ENCODE data around the gene PRDM10. TPM values are rescaled to one million over a fixed set of nuclear protein-coding genes. Genes with fewer than 3 reads are reported as not detected.
A peak's percentile ranks its signal among the peaks of the same experiment; 100 is the strongest.

Gene PRDM10
- total RNA-seq, 1 experiment from 2014 or later, result 7.7 TPM

GRCh38 chr11:129938764-129939163 lies 63.9 kb downstream of the PRDM10 start:
- peak overlapping the region; percentile 6 for H2BK12ac ChIP-seq (ENCODE audit: insufficient read length, low read depth, low read length)
- no CpG with 5 or more reads among the region's 5 CpGs for WGBS (ENCODE audit: extremely low coverage, insufficient read length, low lambda C conversion rate)

More at GRCh38 chr11:129938764-129939163, 63.9 kb downstream of the PRDM10 start:
- no peaks in the 10 kb centered on the region for H4K20me1 ChIP-seq (ENCODE audit: control insufficient read depth, insufficient read depth, insufficient read length)
- no peak overlapping the region for H3K4me2 ChIP-seq (ENCODE audit: insufficient read depth, insufficient read length, low read length)
- peaks cover 9% of the 10 kb centered on the region for H3K4me1 ChIP-seq (ENCODE audit: insufficient read depth, low read length)
- no peak overlapping the region for H4K5ac ChIP-seq (ENCODE audit: insufficient read length, low read depth, low read length)
- no peak overlapping the region for H2AFZ ChIP-seq (ENCODE audit: low read length)
- no peak overlapping the region for H3T11ph ChIP-seq (ENCODE audit: low read length)
- no peak overlapping the region for H2BK120ac ChIP-seq (ENCODE audit: low read depth, low read length, poor library complexity, severe bottlenecking)
- H3K14ac ChIP-seq (ENCODE audit: insufficient read depth, low read length), result no peak overlapping the region
- DNase-seq, result no peak
- peaks cover 3 to 26% (median 15%) of the 10 kb centered on the region in 3 experiments for H3K36me3 Mint-ChIP-seq (ENCODE audit: insufficient read depth in 1 of 3, low read depth in 3 of 3)
- no peaks in the 10 kb centered on the region for H3K27me3 Mint-ChIP-seq (ENCODE audit: low read depth)
- H3K4ac ChIP-seq (ENCODE audit: low read depth, low read length), result no peak overlapping the region
- H2AK5ac ChIP-seq (ENCODE audit: insufficient read length, low read length), result no peak overlapping the region
- H3K79me2 ChIP-seq (ENCODE audit: insufficient read depth, low read length), result no peaks in the 10 kb centered on the region
- H4K91ac ChIP-seq (ENCODE audit: insufficient read length, low read depth, low read length), result no peak overlapping the region
- no peak overlapping the region; a peak in 1 of 5 replicates for H3K4me3 Mint-ChIP-seq
- TF ChIP-seq, protein P1, sequence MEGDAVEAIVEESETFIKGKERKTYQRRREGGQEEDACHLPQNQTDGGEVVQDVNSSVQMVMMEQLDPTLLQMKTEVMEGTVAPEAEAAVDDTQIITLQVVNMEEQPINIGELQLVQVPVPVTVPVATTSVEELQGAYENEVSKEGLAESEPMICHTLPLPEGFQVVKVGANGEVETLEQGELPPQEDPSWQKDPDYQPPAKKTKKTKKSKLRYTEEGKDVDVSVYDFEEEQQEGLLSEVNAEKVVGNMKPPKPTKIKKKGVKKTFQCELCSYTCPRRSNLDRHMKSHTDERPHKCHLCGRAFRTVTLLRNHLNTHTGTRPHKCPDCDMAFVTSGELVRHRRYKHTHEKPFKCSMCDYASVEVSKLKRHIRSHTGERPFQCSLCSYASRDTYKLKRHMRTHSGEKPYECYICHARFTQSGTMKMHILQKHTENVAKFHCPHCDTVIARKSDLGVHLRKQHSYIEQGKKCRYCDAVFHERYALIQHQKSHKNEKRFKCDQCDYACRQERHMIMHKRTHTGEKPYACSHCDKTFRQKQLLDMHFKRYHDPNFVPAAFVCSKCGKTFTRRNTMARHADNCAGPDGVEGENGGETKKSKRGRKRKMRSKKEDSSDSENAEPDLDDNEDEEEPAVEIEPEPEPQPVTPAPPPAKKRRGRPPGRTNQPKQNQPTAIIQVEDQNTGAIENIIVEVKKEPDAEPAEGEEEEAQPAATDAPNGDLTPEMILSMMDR (conservative IDR thresholded peaks at IDR 0.05), result no peak
- no peak overlapping the region for H3K56ac ChIP-seq (ENCODE audit: insufficient read length, low read depth, low read length)
- no peak overlapping the region for H2BK5ac ChIP-seq (ENCODE audit: insufficient read length, low read length)
- H4K8ac ChIP-seq (replicated peaks; ENCODE audit: insufficient read length, low read depth, low read length), result no peak overlapping the region
- H3K18ac ChIP-seq (ENCODE audit: insufficient read length, low read depth, low read length), result no peak overlapping the region
- no peak overlapping the region for H2BK20ac ChIP-seq (ENCODE audit: low read depth, low read length, poor library complexity, severe bottlenecking)
- no peaks in the 10 kb centered on the region for H3K27me3 ChIP-seq (ENCODE audit: insufficient read depth, low read length)
- no peaks in the 10 kb centered on the region for H3K23me2 ChIP-seq (ENCODE audit: insufficient read length, low read depth, low read length, poor library complexity, severe bottlenecking)
- H3K27ac ChIP-seq (ENCODE audit: insufficient read length, low read depth, low read length), result peak overlapping the region; percentile 6
- H3K23ac ChIP-seq (ENCODE audit: insufficient read length, low read depth, low read length), result no peak overlapping the region
- H3K9me3 Mint-ChIP-seq, result no peaks in the 10 kb centered on the region
- peak overlapping the region in 1 of 3 experiments; percentile 23; a peak in 4 of 7 replicates for H3K27ac Mint-ChIP-seq
- no peaks in the 10 kb centered on the region for H3K9me3 ChIP-seq (ENCODE audit: control insufficient read depth, low read depth, low read length)
- H2BK15ac ChIP-seq (ENCODE audit: low read depth, low read length), result no peak overlapping the region
- H3K4me1 Mint-ChIP-seq, result peaks cover 27 to 40% of the 10 kb centered on the region in 2 experiments
- H3K9ac ChIP-seq (ENCODE audit: extremely low read depth, insufficient read length, low read length), result no peak overlapping the region
- H3K79me1 ChIP-seq (ENCODE audit: insufficient read depth, low read depth, low read length, poor library complexity, severe bottlenecking), result no peaks in the 10 kb centered on the region

Measured in H9 (cell line).